HL-60/S4 treated with phorbol 12-myristate 13-acetate at 8.2 ng/mL for 4 days and 3 days (cell line): ENCODE measurements around the gene COL27A1.

Source experiments
- in situ Hi-C: fragments of 300-500 bp; cut with MboI; formaldehyde crosslinking; loops from 2 replicates; pipeline ENCODE4 v1.15.0; 2022; ENCODE audit warnings: low sequenced_read_pairs

The COL27A1 gene

GRCh38 chr9:114261987-114262386 is 106.7 kb downstream of the COL27A1 start:
- in situ Hi-C loops = no loop called here

- in situ Hi-C loops = no loop called here
These were observed 108.6 kb downstream of the COL27A1 start for GRCh38 chr9:114263853-114264510.

GRCh38 chr9:114264806-114265550 is 109.6 kb downstream of the COL27A1 start:
- in situ Hi-C loops = no loop called here

- in situ Hi-C loops = no loop called here
These were observed 111.6 kb downstream of the COL27A1 start for GRCh38 chr9:114266969-114267368.

GRCh38 chr9:114269023-114269422 is 113.7 kb downstream of the COL27A1 start:
- in situ Hi-C loops = no loop called here

GRCh38 chr9:114270120-114270975 is 115.0 kb downstream of the COL27A1 start:
- in situ Hi-C loops = no loop called here

GRCh38 chr9:114271556-114272510 is 116.5 kb downstream of the COL27A1 start:
- in situ Hi-C loops = no loop called here

- in situ Hi-C loops = no loop called here
These were observed 117.5 kb downstream of the COL27A1 start for GRCh38 chr9:114272739-114273431.

- in situ Hi-C loops = no loop called here
These were observed 118.1 kb downstream of the COL27A1 start for GRCh38 chr9:114273461-114273881.

GRCh38 chr9:114274217-114274616 is 118.9 kb downstream of the COL27A1 start:
- in situ Hi-C loops = no loop called here

GRCh38 chr9:114275246-114276004 is 120.1 kb downstream of the COL27A1 start:
- in situ Hi-C loops = loop anchor here (25.0 kb wide), 1 partner anchor 188 kb away; the partner anchor contains the start of genes AMBP and KIF12

- in situ Hi-C loops = loop anchor here (25.0 kb wide), 1 partner anchor 190 kb away; the partner anchor contains the start of genes AMBP and KIF12
These were observed 121.8 kb downstream of the COL27A1 start for GRCh38 chr9:114276908-114277821.

GRCh38 chr9:114278356-114278755 is 123.0 kb downstream of the COL27A1 start:
- in situ Hi-C loops = loop anchor here (25.0 kb wide), 1 partner anchor 191 kb away; the partner anchor contains the start of genes AMBP and KIF12

GRCh38 chr9:114278881-114279570 is 123.7 kb downstream of the COL27A1 start:
- in situ Hi-C loops = loop anchor here (25.0 kb wide), 1 partner anchor 192 kb away; the partner anchor contains the start of genes AMBP and KIF12

- in situ Hi-C loops = loop anchor here (25.0 kb wide), 1 partner anchor 192 kb away; the partner anchor contains the start of genes AMBP and KIF12
These were observed 124.4 kb downstream of the COL27A1 start for GRCh38 chr9:114279693-114280092.

- in situ Hi-C loops = loop anchor here (25.0 kb wide), 1 partner anchor 194 kb away; the partner anchor contains the start of genes AMBP and KIF12
These were observed 125.5 kb downstream of the COL27A1 start for GRCh38 chr9:114280636-114281472.
